A549 (cell line): ENCODE measurements around the gene LACTBL1. TPM values are rescaled to one million over a fixed set of nuclear protein-coding genes. Genes with fewer than 3 reads are reported as not detected.

Experiments used
- ATAC-seq, 2 experiments: fragments of 200-7000 bp in 1 of 2; fragments of >200 bp in 1 of 2; cut with Nextera tagmentation in 1 of 2; cut with Tn5 transposase in 1 of 2; 3 replicates each; pipeline versions ENCODE4 v1.8.0 to v1.9.1; 2018 to 2020; ENCODE audit warnings: mild to moderate bottlenecking in 1 of 2, moderate library complexity in 1 of 2
- CTCF ChIA-PET: fragments of 300-600 bp; sonication (Branson Sonifier 250); formaldehyde crosslinking; extraction: SDS; loops from one replicate; lab custom pipeline; 2021; ENCODE audit warnings: antibody characterized with exemption, inconsistent platforms; lab: Yijun Ruan, JAX
- POLR2A ChIA-PET: fragments of 350-600 bp; formaldehyde crosslinking; extraction: SDS; loops from one replicate; lab custom pipeline; 2021; ENCODE audit warnings: antibody characterized with exemption, inconsistent platforms; lab: Yijun Ruan, JAX
- DNase-seq, 2 experiments: peaks; one replicate each; pipeline versions ENCODE4 v3.0.0 to v3.0.0-alpha.2; 2011 to 2016; ENCODE audit warnings: low read depth in 1 of 2, low spot score in 1 of 2
- FAIRE-seq: peaks from 2 replicates; lab custom pipeline; 2011; peaks lifted over from hg19 to GRCh38; lab: Jason Lieb, UNC
- H3K27ac ChIP-seq, 2 experiments: fragments of >200 bp; sonication (Bioruptor Twin); formaldehyde crosslinking; 3 replicates each; pipeline ENCODE4 v1.5.1; 2016 to 2017
- H3K4me1 ChIP-seq: fragments of >200 bp; sonication (Bioruptor Twin); formaldehyde crosslinking; 3 replicates; pipeline ENCODE4 v1.6.1; 2016
- H3K4me2 ChIP-seq: fragments of >200 bp; sonication (Bioruptor Twin); formaldehyde crosslinking; 3 replicates; pipeline ENCODE4 v1.6.1; 2016
- H3K4me3 ChIP-seq: fragments of >200 bp; sonication (Bioruptor Twin); formaldehyde crosslinking; 3 replicates; pipeline ENCODE4 v1.5.1; 2016
- H3K9me3 ChIP-seq: fragments of >200 bp; sonication (Bioruptor Twin); formaldehyde crosslinking; 3 replicates; pipeline ENCODE4 v1.6.1; 2016
- ATOH8 ChIP-seq: fragments of 250-450 bp; sonication (Bioruptor Pico); IDR thresholded peaks from 2 replicates; pipeline ENCODE4 v1.5.0; 2020; ENCODE audit warnings: low read depth, mild to moderate bottlenecking, moderate library complexity
- BHLHE40 ChIP-seq: IDR thresholded peaks from 2 replicates; pipeline ENCODE4 v1.6.1; 2012; ENCODE audit warnings: low read depth, low read length, inconsistent platforms
- CEBPB ChIP-seq, 2 experiments: fragments of >200 bp in 1 of 2; sonication (Bioruptor Twin) in 1 of 2; formaldehyde crosslinking in 1 of 2; IDR thresholded peaks; 2 replicates each; pipeline ENCODE4 v1.6.1; 2012 to 2016
- EHF ChIP-seq: fragments of 250-450 bp; sonication (Bioruptor Pico); IDR thresholded peaks from 2 replicates; pipeline ENCODE4 v1.5.0; 2020; ENCODE audit warnings: mild to moderate bottlenecking
- ESRRA ChIP-seq: fragments of 150-350 bp; IDR thresholded peaks from 2 replicates; pipeline ENCODE4 v1.6.1; 2014; ENCODE audit warnings: mild to moderate bottlenecking, low read length, borderline replicate concordance
- HES2 ChIP-seq: fragments of >200 bp; sonication (Bioruptor Twin); formaldehyde crosslinking; IDR thresholded peaks from 2 replicates; pipeline ENCODE4 v1.6.1; 2016
- HEYL ChIP-seq: fragments of 250-450 bp; sonication (Bioruptor Pico); IDR thresholded peaks from 2 replicates; pipeline ENCODE4 v1.8.0; 2021; ENCODE audit warnings: mild to moderate bottlenecking, moderate library complexity
- HMGXB4 ChIP-seq: fragments of 250-450 bp; sonication (Bioruptor Pico); IDR thresholded peaks from 2 replicates; pipeline ENCODE4 v1.5.0; 2021; ENCODE audit warnings: mild to moderate bottlenecking, moderate library complexity, borderline replicate concordance
- KDM5A ChIP-seq: fragments of 200-600 bp; sonication (generic); IDR thresholded peaks from 2 replicates; pipeline ENCODE4 v1.6.1; 2016; ENCODE audit warnings: antibody characterized with exemption, mild to moderate bottlenecking
- MAZ ChIP-seq: fragments of 150-350 bp; IDR thresholded peaks from 2 replicates; pipeline ENCODE4 v1.6.1; 2014; ENCODE audit warnings: antibody characterized with exemption, low read depth, low read length, borderline replicate concordance
- MYC ChIP-seq: IDR thresholded peaks from 2 replicates; pipeline ENCODE4 v1.6.1; 2012; ENCODE audit warnings: mild to moderate bottlenecking, inconsistent platforms, low read length, improper control_type of control experiment, borderline replicate concordance
- NFE2L2 ChIP-seq: fragments of 150-350 bp; conservative IDR thresholded peaks from 2 replicates; pipeline ENCODE4 v1.6.1; 2014; ENCODE audit warnings: low read length
- RARB ChIP-seq: fragments of 250-450 bp; sonication (Bioruptor Pico); IDR thresholded peaks from 2 replicates; pipeline ENCODE4 v1.8.0; 2021; ENCODE audit warnings: mild to moderate bottlenecking, moderate library complexity
- SREBF2 ChIP-seq: fragments of 450-650 bp; IDR thresholded peaks from 2 replicates; pipeline ENCODE4 v1.6.1; 2014; ENCODE audit warnings: mild to moderate bottlenecking, moderate library complexity
- TFCP2L1 ChIP-seq: fragments of 250-450 bp; sonication (Bioruptor Pico); IDR thresholded peaks from 2 replicates; pipeline ENCODE4 v1.5.0; 2021; ENCODE audit warnings: mild to moderate bottlenecking
- USF2 ChIP-seq: fragments of 450-650 bp; IDR thresholded peaks from 2 replicates; pipeline ENCODE4 v1.6.1; 2014; ENCODE audit warnings: antibody characterized with exemption
- WGBS: methylation state at CpG from one replicate; pipeline ENCODE4 v1.1.6; 2017; ENCODE audit errors: missing lambda C conversion rate; 5-methylcytosine and 5-hydroxymethylcytosine counted together
- polyA plus RNA-seq, 4 experiments: library from polyadenylated mRNA; depleted of rRNA in 3 of 4; stranded (reverse); fragments of >200 nt; fragmentation: RNase III in 1 of 4; extraction: RNeasy Plus Mini Kit Qiagen cat#74134 plus additional on column Dnase treatment in 1 of 4; gene quantifications; 2 replicates in 3 of 4; 3 replicates in 1 of 4; pipeline ENCODE4 v1.2.3, GENCODE V29; 2011 to 2017

The LACTBL1 gene
- polyA plus RNA-seq, 2 of the 4 experiments (the other 2 are of a cell fraction) = not detected

GRCh38 chr1:22907528-22907927 lies 65.1 kb downstream of the LACTBL1 start:
- no peak for TF ChIP-seq BHLHE40
- FAIRE-seq = no peak
- Histone ChIP-seq H3K4me1 (no peaks in the 10 kb centered on the region), H3K4me2 (no peak overlapping the region), H3K4me3 (no peak overlapping the region), H3K27ac (no peak overlapping the region), H3K9me3 (no peaks in the 10 kb centered on the region)
- ATAC-seq = no peak
- no peak for DNase-seq
- ChIA-PET CTCF (no interaction called here), POLR2A (no interaction called here)
- whole genome bisulfite sequencing = 80% methylated on average over 3 of the region's 3 CpGs

GRCh38 chr1:22906968-22907367 lies 65.7 kb downstream of the LACTBL1 start:
- no peak for ATAC-seq
- 76% methylated on average over 2 of the region's 2 CpGs for whole genome bisulfite sequencing
- ChIA-PET POLR2A (no interaction called here), CTCF (no interaction called here)
- no peak for FAIRE-seq
- Histone ChIP-seq H3K4me2 (no peak overlapping the region), H3K9me3 (no peaks in the 10 kb centered on the region), H3K4me1 (no peaks in the 10 kb centered on the region), H3K4me3 (no peak overlapping the region), H3K27ac (no peak overlapping the region)
- TF ChIP-seq HES2 (no peak), USF2 (no peak), MAZ (no peak), ATOH8 (CRISPR knock-in tag) (no peak)
- DNase-seq = no peak

- ChIA-PET POLR2A (no interaction called here), CTCF (interaction anchor here (0.6 to 3.1 kb wide), 3 partner anchors 28 to 229 kb away, joined by 3 to 12 read pairs (median 3); no protein-coding TSS in a partner anchor)
- DNase-seq (no peak), FAIRE-seq (no peak), ATAC-seq (no peak)
- H3K4me3 ChIP-seq = no peak overlapping the region
- no peaks in the 10 kb centered on the region for H3K4me1 ChIP-seq
- H3K4me2 ChIP-seq = no peak overlapping the region
- no peak overlapping the region for H3K27ac ChIP-seq
- no peaks in the 10 kb centered on the region for H3K9me3 ChIP-seq
- TF ChIP-seq RARB (CRISPR knock-in tag) = no peak
- no peak for TF ChIP-seq CEBPB (IDR thresholded peaks at IDR 0.05)
- TF ChIP-seq KDM5A = no peak
- no peak for TF ChIP-seq HMGXB4 (CRISPR knock-in tag)
- TF ChIP-seq MYC = no peak
- no peak for TF ChIP-seq SREBF2
- no peak for TF ChIP-seq ATOH8 (CRISPR knock-in tag)
- TF ChIP-seq EHF (CRISPR knock-in tag) = no peak
- no peak for TF ChIP-seq NFE2L2
- no peak for TF ChIP-seq HES2
- no peak for TF ChIP-seq USF2
- TF ChIP-seq HEYL (CRISPR knock-in tag) = no peak
- no peak for TF ChIP-seq ESRRA
- no peak for TF ChIP-seq TFCP2L1 (CRISPR knock-in tag)
- 78% methylated on average over 3 of the region's 3 CpGs for WGBS
Observed at GRCh38 chr1:22903113-22903512, 69.6 kb downstream of the LACTBL1 start.

Other genes starting within 250 kb of the LACTBL1 start
- gene TEX46, start 43.0 kb upstream of the LACTBL1 start, polyA plus RNA-seq (2011; rRNA removed) = not detected in 2 replicates
- not detected in 3 replicates for gene TEX46, start 43.0 kb upstream of the LACTBL1 start, polyA plus RNA-seq (2017; fragmentation: RNase III; extraction: RNeasy Plus Mini Kit Qiagen cat#74134 plus additional on column Dnase treatment)
- 71.8 and 80.3 TPM in 2 replicates for gene KDM1A, start 46.6 kb upstream of the LACTBL1 start, polyA plus RNA-seq (2011; rRNA removed)
- 63.7 to 67.6 TPM (median 66.4 TPM) in 3 replicates for gene KDM1A, start 46.6 kb upstream of the LACTBL1 start, polyA plus RNA-seq (2017; fragmentation: RNase III; extraction: RNeasy Plus Mini Kit Qiagen cat#74134 plus additional on column Dnase treatment)
- gene LUZP1, start 196.0 kb upstream of the LACTBL1 start, polyA plus RNA-seq (2011; rRNA removed) = 18.3 and 26.2 TPM in 2 replicates
- gene LUZP1, start 196.0 kb upstream of the LACTBL1 start, polyA plus RNA-seq (2017; fragmentation: RNase III; extraction: RNeasy Plus Mini Kit Qiagen cat#74134 plus additional on column Dnase treatment) = 17.9 to 18.2 TPM (median 18.0 TPM) in 3 replicates
- gene HTR1D, start 244.6 kb upstream of the LACTBL1 start, polyA plus RNA-seq (2011; rRNA removed) = 8.5 and 11.2 TPM in 2 replicates
- 7.5 to 11.4 TPM (median 9.4 TPM) in 3 replicates for gene HTR1D, start 244.6 kb upstream of the LACTBL1 start, polyA plus RNA-seq (2017; fragmentation: RNase III; extraction: RNeasy Plus Mini Kit Qiagen cat#74134 plus additional on column Dnase treatment)